Caco-2 (cell line): ENCODE data around the gene ARRB2. TPM values are rescaled to one million over a fixed set of nuclear protein-coding genes. Genes with fewer than 3 reads are reported as not detected.

ENCODE experiments used
- BruUV-seq: library from RNA; stranded (reverse); fragments of 400-500 nt; replicated peaks from 2 replicates; lab custom pipeline; 2021; lab: Mats Ljungman, UMichigan
- CTCF ChIA-PET: fragments of 300-600 bp; sonication (Branson Sonifier 250); formaldehyde crosslinking; loops from one replicate; lab custom pipeline; 2022; ENCODE audit warnings: antibody characterized with exemption; lab: Charles Lee
- POLR2A ChIA-PET: fragments of 300-600 bp; sonication (Branson Sonifier 250); formaldehyde crosslinking; loops from one replicate; lab custom pipeline; 2022; ENCODE audit warnings: antibody characterized with exemption; lab: Charles Lee
- DNase-seq, 2 experiments: peaks; one replicate each; pipeline versions ENCODE4 v3.0.0 to v3.0.0-alpha.2; 2020 to 2022
- H3K27me3 ChIP-seq: replicated peaks from 2 replicates; pipeline ENCODE4 v1.6.0; 2011; ENCODE audit warnings: low read length; ENCODE audit not compliant: control insufficient read depth, insufficient read depth
- H3K36me3 ChIP-seq: 2 replicates; pipeline ENCODE4 v1.5.1; 2011; ENCODE audit warnings: low read length; ENCODE audit not compliant: control insufficient read depth, insufficient read depth
- H3K4me1 ChIP-seq: fragments of 250-450 bp; sonication (Bioruptor Pico); 2 replicates; pipeline ENCODE4 v1.5.1; 2020; ENCODE audit warnings: mild to moderate bottlenecking
- H3K4me3 ChIP-seq: 2 replicates; pipeline ENCODE4 v1.5.1; 2011; ENCODE audit warnings: low read depth, mild to moderate bottlenecking, control low read depth, low read length
- H3K9me3 ChIP-seq: fragments of 250-450 bp; sonication (Bioruptor Pico); 2 replicates; pipeline ENCODE4 v1.5.1; 2020; ENCODE audit warnings: mild to moderate bottlenecking, moderate library complexity
- H3K27ac Mint-ChIP-seq: one replicate; pipeline ENCODE4 v1.8.0; 2022; ENCODE audit warnings: mixed read lengths; ENCODE audit not compliant: unreplicated experiment
- H3K27me3 Mint-ChIP-seq: one replicate; pipeline ENCODE4 v1.8.0; 2022; ENCODE audit warnings: mixed read lengths; ENCODE audit not compliant: insufficient read depth, unreplicated experiment
- H3K36me3 Mint-ChIP-seq: one replicate; pipeline ENCODE4 v1.8.0; 2022; ENCODE audit warnings: mild to moderate bottlenecking, mixed read lengths; ENCODE audit not compliant: insufficient read depth, unreplicated experiment
- H3K4me1 Mint-ChIP-seq: one replicate; pipeline ENCODE4 v1.8.0; 2022; ENCODE audit warnings: low read depth, mixed read lengths; ENCODE audit not compliant: unreplicated experiment
- H3K4me3 Mint-ChIP-seq: one replicate; pipeline ENCODE4 v1.8.0; 2022; ENCODE audit warnings: mild to moderate bottlenecking, moderate library complexity, mixed read lengths; ENCODE audit not compliant: unreplicated experiment
- H3K9me3 Mint-ChIP-seq: one replicate; pipeline ENCODE4 v1.8.0; 2022; ENCODE audit warnings: mixed read lengths; ENCODE audit not compliant: unreplicated experiment
- CTCF ChIP-seq, 2 experiments: fragments of 200-600 bp in 1 of 2; IDR thresholded peaks; 1 replicate in 1 of 2; 2 replicates in 1 of 2; pipeline versions ENCODE4 v1.5.1 to v1.8.0; 2011 to 2022; ENCODE audit warnings: antibody characterized with exemption in 1 of 2, control low read depth in 1 of 2, inconsistent platforms in 1 of 2, low read depth in 1 of 2, low read length in 1 of 2, mild to moderate bottlenecking in 1 of 2, moderate library complexity in 1 of 2; ENCODE audit not compliant: insufficient read depth in 1 of 2, severe bottlenecking in 1 of 2, unreplicated experiment in 1 of 2
- intact Hi-C: fragments of 100-400 bp; cut with micrococcal nuclease; formaldehyde crosslinking; loops from one replicate; pipeline ENCODE4 v1.10.0; 2022; ENCODE audit not compliant: unreplicated experiment
- total RNA-seq: library from RNA; stranded (reverse); gene quantifications from 2 replicates; pipeline ENCODE4 v1.2.3, GENCODE V29; 2022

Gene ARRB2
- total RNA-seq, 1 experiment from 2014 or later = 37.1 TPM

DNA sequence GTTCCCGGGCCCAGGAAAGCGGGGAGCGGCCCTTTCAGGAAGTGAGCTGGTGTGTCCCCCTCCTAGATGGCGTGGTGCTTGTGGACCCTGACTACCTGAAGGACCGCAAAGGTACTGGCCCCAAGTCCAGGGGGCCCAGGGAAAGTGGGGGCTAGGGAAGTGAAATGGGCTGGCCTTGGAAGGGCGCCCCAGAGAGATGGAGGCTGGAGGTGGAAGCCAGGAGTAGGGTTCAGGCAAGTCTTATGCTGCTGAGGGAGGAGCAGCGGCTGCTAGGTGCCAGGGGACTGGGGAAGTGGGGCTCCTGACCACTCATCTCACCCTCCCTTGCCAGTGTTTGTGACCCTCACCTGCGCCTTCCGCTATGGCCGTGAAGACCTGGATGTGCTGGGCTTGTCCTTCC, 5.6 kb downstream of the ARRB2 start:
- POLR2A ChIA-PET = no interaction called here
- no peak for DNase-seq
- TF ChIP-seq CTCF (IDR thresholded peaks at IDR 0.05; ENCODE audit: insufficient read depth in 1 of 2, low read depth in 1 of 2, low read length in 1 of 2, severe bottlenecking in 1 of 2, unreplicated experiment in 1 of 2) = no peak
- H3K4me1 Mint-ChIP-seq = no peaks in the 10 kb centered on the region
- intact Hi-C loops = no loop called here
- CTCF ChIA-PET = no interaction called here
- H3K4me3 Mint-ChIP-seq = no peak overlapping the region
- no peaks in the 10 kb centered on the region for H3K27me3 Mint-ChIP-seq
- H3K9me3 ChIP-seq = no peaks in the 10 kb centered on the region
- H3K4me3 ChIP-seq = no peak overlapping the region
- H3K4me1 ChIP-seq = peaks cover 2% of the 10 kb centered on the region; the same call in 1 of the 2 replicates
- H3K27ac Mint-ChIP-seq = no peak overlapping the region
- no peaks in the 10 kb centered on the region for H3K27me3 ChIP-seq
- no TSS peak for BruUV-seq
- H3K36me3 Mint-ChIP-seq = peaks cover 6% of the 10 kb centered on the region
- no peaks in the 10 kb centered on the region for H3K9me3 Mint-ChIP-seq
- H3K36me3 ChIP-seq = no peaks in the 10 kb centered on the region

DNA sequence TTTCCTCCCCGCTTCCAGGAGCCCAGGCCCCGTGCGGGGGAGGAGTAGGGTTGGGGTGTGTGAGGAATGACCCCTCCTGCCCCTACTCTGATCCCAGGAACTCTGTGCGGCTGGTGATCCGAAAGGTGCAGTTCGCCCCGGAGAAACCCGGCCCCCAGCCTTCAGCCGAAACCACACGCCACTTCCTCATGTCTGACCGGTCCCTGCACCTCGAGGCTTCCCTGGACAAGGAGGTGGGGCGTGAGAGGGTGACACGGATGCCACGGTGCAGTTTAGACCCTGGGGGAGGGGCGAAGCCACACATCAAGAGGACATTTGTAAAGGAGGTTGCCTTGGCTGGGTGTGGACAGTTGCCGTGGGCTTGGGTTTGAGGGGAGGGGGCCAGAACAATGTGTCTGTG, 7.4 kb downstream of the ARRB2 start:
- peaks cover 6% of the 10 kb centered on the region for H3K36me3 Mint-ChIP-seq
- ChIA-PET CTCF (no interaction called here), POLR2A (no interaction called here)
- no peak overlapping the region for H3K4me3 ChIP-seq
- H3K4me1 Mint-ChIP-seq = no peaks in the 10 kb centered on the region
- BruUV-seq = no TSS peak
- no peak overlapping the region for H3K4me3 Mint-ChIP-seq
- intact Hi-C loops = no loop called here
- H3K36me3 ChIP-seq = no peaks in the 10 kb centered on the region
- TF ChIP-seq CTCF (IDR thresholded peaks at IDR 0.05; ENCODE audit: insufficient read depth in 1 of 2, low read depth in 1 of 2, low read length in 1 of 2, severe bottlenecking in 1 of 2, unreplicated experiment in 1 of 2) = no peak
- H3K27me3 Mint-ChIP-seq = no peaks in the 10 kb centered on the region
- H3K9me3 Mint-ChIP-seq = no peaks in the 10 kb centered on the region
- no peak for DNase-seq
- no peaks in the 10 kb centered on the region for H3K9me3 ChIP-seq
- no peak overlapping the region for H3K27ac Mint-ChIP-seq
- H3K27me3 ChIP-seq = no peaks in the 10 kb centered on the region
- H3K4me1 ChIP-seq = peaks cover 10% of the 10 kb centered on the region; the same call in 1 of the 2 replicates

- POLR2A ChIA-PET = no interaction called here
- H3K4me3 Mint-ChIP-seq = no peak overlapping the region
Observed at GRCh38 chr17:4718276-4718675, 7.8 kb downstream of the ARRB2 start.

More at GRCh38 chr17:4718276-4718675, 7.8 kb downstream of the ARRB2 start:
- Mint-ChIP-seq H3K4me1 (no peaks in the 10 kb centered on the region), H3K27me3 (no peaks in the 10 kb centered on the region), H3K9me3 (no peaks in the 10 kb centered on the region), H3K36me3 (peaks cover 6% of the 10 kb centered on the region), H3K27ac (no peak overlapping the region)
- H3K9me3 ChIP-seq = no peaks in the 10 kb centered on the region
- CTCF ChIA-PET = no interaction called here
- intact Hi-C loops = no loop called here
- no peaks in the 10 kb centered on the region for H3K36me3 ChIP-seq
- TF ChIP-seq CTCF (IDR thresholded peaks at IDR 0.05; ENCODE audit: insufficient read depth in 1 of 2, low read depth in 1 of 2, low read length in 1 of 2, severe bottlenecking in 1 of 2, unreplicated experiment in 1 of 2) = no peak
- no peak for DNase-seq
- no peaks in the 10 kb centered on the region for H3K27me3 ChIP-seq
- BruUV-seq = no TSS peak
- H3K4me1 ChIP-seq = peaks cover 10% of the 10 kb centered on the region; the same call in 1 of the 2 replicates
- H3K4me3 ChIP-seq = no peak overlapping the region
